ENCODE results near the gene WARS2. TPM values are rescaled to one million over a fixed set of nuclear protein-coding genes. Genes with fewer than 3 reads are reported as not detected.
"Not testable (repeated sequence)": the region's sequence is repeated elsewhere in the genome, so short reads cannot be mapped to it uniquely, and the experiment has no call there.

The WARS2 gene
- total RNA-seq, 2 donors from 2014 or later: 9.9 to 11.8 TPM

DNA sequence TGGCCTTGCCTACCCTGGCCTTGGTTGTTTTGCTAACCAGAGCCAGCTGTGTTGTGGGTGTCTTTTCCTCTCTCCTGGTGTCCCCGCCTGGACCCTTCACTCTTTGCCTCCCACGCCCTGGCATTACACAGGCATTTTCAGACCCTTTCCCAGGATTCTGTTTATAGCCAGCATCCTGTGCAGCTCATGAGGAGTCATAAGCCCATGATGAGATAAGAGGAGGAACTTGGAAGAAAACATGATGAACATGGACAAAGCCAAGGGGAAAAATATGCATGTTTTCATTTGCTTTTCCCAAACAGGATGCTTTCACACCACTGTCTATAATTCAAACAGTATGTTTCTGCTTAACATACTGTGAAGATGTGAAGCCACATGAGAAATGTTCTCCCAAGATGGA is 18.7 kb upstream of the WARS2 start:
- Mint-ChIP-seq H3K4me1 (peaks cover 2% of the 10 kb centered on the region), H3K9me3 (peaks cover 37% of the 10 kb centered on the region), H3K27me3 (ENCODE audit: insufficient read depth) (no peaks in the 10 kb centered on the region), H3K4me3 (no peak overlapping the region), H3K27ac (no peak overlapping the region), H3K36me3 (ENCODE audit: low read depth) (peaks cover 61% of the 10 kb centered on the region)
- Histone ChIP-seq H3K27ac (ENCODE audit: low read depth, low read length) (no peak overlapping the region), H3K36me3 (ENCODE audit: control insufficient read depth, insufficient read depth, low read length) (peaks cover 17% of the 10 kb centered on the region), H3K9me3 (ENCODE audit: control insufficient read depth, low read length) (peaks cover 12% of the 10 kb centered on the region), H3K4me3 (ENCODE audit: low read length) (no peak overlapping the region), H3K9ac (ENCODE audit: extremely low read depth, low read length, poor library complexity, severe bottlenecking) (no peak overlapping the region), H3K4me1 (ENCODE audit: control insufficient read depth, insufficient read depth, low read length) (no peaks in the 10 kb centered on the region), H3K27me3 (ENCODE audit: control insufficient read depth, insufficient read depth, low read length, poor library complexity, severe bottlenecking) (no peaks in the 10 kb centered on the region)
- 96% methylated on average over 2 of the region's 2 CpGs; no CpG with 5 or more reads in 1 of the 2 experiments for WGBS, 2 experiments (ENCODE audit: insufficient coverage in 1 of 2, insufficient read length in 1 of 2)
- TF ChIP-seq, protein P1, sequence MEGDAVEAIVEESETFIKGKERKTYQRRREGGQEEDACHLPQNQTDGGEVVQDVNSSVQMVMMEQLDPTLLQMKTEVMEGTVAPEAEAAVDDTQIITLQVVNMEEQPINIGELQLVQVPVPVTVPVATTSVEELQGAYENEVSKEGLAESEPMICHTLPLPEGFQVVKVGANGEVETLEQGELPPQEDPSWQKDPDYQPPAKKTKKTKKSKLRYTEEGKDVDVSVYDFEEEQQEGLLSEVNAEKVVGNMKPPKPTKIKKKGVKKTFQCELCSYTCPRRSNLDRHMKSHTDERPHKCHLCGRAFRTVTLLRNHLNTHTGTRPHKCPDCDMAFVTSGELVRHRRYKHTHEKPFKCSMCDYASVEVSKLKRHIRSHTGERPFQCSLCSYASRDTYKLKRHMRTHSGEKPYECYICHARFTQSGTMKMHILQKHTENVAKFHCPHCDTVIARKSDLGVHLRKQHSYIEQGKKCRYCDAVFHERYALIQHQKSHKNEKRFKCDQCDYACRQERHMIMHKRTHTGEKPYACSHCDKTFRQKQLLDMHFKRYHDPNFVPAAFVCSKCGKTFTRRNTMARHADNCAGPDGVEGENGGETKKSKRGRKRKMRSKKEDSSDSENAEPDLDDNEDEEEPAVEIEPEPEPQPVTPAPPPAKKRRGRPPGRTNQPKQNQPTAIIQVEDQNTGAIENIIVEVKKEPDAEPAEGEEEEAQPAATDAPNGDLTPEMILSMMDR (conservative IDR thresholded peaks at IDR 0.05): no peak
- no peak for DNase-seq

GRCh38 chr1:119156761-119157160 is 16.3 kb upstream of the WARS2 start:
- peaks cover 46% of the 10 kb centered on the region for H3K9me3 Mint-ChIP-seq
- not testable (repeated sequence) for H3K4me3 ChIP-seq (ENCODE audit: low read length); H3K4me1 ChIP-seq (ENCODE audit: control insufficient read depth, insufficient read depth, low read length); DNase-seq; H3K27ac Mint-ChIP-seq; H3K4me3 Mint-ChIP-seq; H3K27me3 Mint-ChIP-seq (ENCODE audit: insufficient read depth); H3K4me1 Mint-ChIP-seq; H3K9ac ChIP-seq (ENCODE audit: extremely low read depth, low read length, poor library complexity, severe bottlenecking); H3K27me3 ChIP-seq (ENCODE audit: control insufficient read depth, insufficient read depth, low read length, poor library complexity, severe bottlenecking); H3K27ac ChIP-seq (ENCODE audit: low read depth, low read length)
- peaks cover 68% of the 10 kb centered on the region for H3K36me3 Mint-ChIP-seq (ENCODE audit: low read depth)
- H3K9me3 ChIP-seq (ENCODE audit: control insufficient read depth, low read length): peaks cover 12% of the 10 kb centered on the region
- peaks cover 17% of the 10 kb centered on the region for H3K36me3 ChIP-seq (ENCODE audit: control insufficient read depth, insufficient read depth, low read length)
- WGBS, 2 experiments (ENCODE audit: insufficient coverage in 1 of 2, insufficient read length in 1 of 2): 80 to 91% methylated on average over 1 to 6 of the region's 6 CpGs

DNA sequence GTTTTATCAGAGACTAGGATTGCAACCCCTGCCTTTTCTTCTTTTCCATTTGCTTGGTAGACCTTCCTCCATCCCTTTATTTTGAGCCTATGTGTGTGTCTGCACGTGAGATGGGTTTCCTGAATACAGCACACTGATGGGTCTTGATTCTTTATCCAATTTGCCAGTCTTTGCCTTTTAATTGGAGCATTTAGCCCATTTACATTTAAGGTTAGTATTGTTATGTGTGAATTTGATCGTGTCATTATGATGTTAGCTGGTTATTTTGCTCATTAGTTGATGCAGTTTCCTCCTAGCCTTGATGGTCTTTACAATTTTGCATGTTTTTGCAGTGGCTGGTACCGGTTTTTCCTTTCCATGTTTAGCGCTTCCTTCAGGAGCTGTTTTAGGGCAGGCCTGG is 14.6 kb upstream of the WARS2 start:
- DNase-seq; H3K27me3 ChIP-seq (ENCODE audit: control insufficient read depth, insufficient read depth, low read length, poor library complexity, severe bottlenecking); H3K4me1 ChIP-seq (ENCODE audit: control insufficient read depth, insufficient read depth, low read length); H3K4me3 Mint-ChIP-seq; H3K9ac ChIP-seq (ENCODE audit: extremely low read depth, low read length, poor library complexity, severe bottlenecking); H3K4me1 Mint-ChIP-seq; H3K27me3 Mint-ChIP-seq (ENCODE audit: insufficient read depth); H3K27ac ChIP-seq (ENCODE audit: low read depth, low read length); H3K4me3 ChIP-seq (ENCODE audit: low read length); H3K27ac Mint-ChIP-seq: not testable (repeated sequence)
- Mint-ChIP-seq H3K9me3 (peaks cover 46% of the 10 kb centered on the region), H3K36me3 (ENCODE audit: low read depth) (peaks cover 75% of the 10 kb centered on the region)
- peaks cover 12% of the 10 kb centered on the region for H3K9me3 ChIP-seq (ENCODE audit: control insufficient read depth, low read length)
- peaks cover 17% of the 10 kb centered on the region for H3K36me3 ChIP-seq (ENCODE audit: control insufficient read depth, insufficient read depth, low read length)
- WGBS, 2 experiments (ENCODE audit: insufficient coverage in 1 of 2, insufficient read length in 1 of 2): 98 to 100% methylated on average over 1 to 4 of the region's 4 CpGs

DNA sequence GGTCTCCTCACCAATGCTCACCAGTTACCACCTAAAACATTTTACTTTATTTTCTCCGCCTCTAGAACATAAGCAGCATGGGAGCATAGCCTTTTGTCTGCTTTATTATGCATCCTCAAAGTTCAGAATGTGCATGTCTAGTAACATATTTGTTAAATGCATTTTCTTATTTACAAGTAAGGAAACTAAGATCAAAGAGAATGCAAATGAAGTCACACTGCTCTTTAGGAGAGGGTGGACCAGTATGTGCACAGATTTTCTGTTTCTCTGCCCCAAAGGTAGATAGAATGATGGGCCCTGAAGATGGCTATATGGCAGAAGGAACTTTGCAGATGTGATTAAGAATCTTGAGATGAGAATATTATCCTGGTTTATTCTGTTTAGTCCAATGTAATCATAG is 9.7 kb upstream of the WARS2 start:
- H3K9me3 Mint-ChIP-seq: peaks cover 15% of the 10 kb centered on the region
- no peaks in the 10 kb centered on the region for H3K4me1 Mint-ChIP-seq
- H3K27ac ChIP-seq (ENCODE audit: low read depth, low read length): no peak overlapping the region
- no peak for DNase-seq
- H3K36me3 Mint-ChIP-seq (ENCODE audit: low read depth): peaks cover 42% of the 10 kb centered on the region
- H3K9ac ChIP-seq (ENCODE audit: extremely low read depth, low read length, poor library complexity, severe bottlenecking): no peak overlapping the region
- H3K4me3 Mint-ChIP-seq: no peak overlapping the region
- no peaks in the 10 kb centered on the region for H3K27me3 ChIP-seq (ENCODE audit: control insufficient read depth, insufficient read depth, low read length, poor library complexity, severe bottlenecking)
- no peaks in the 10 kb centered on the region for H3K9me3 ChIP-seq (ENCODE audit: control insufficient read depth, low read length)
- no peaks in the 10 kb centered on the region for H3K36me3 ChIP-seq (ENCODE audit: control insufficient read depth, insufficient read depth, low read length)
- no peaks in the 10 kb centered on the region for H3K27me3 Mint-ChIP-seq (ENCODE audit: insufficient read depth)
- H3K27ac Mint-ChIP-seq: no peak overlapping the region
- WGBS, 2 experiments (ENCODE audit: insufficient coverage in 1 of 2, insufficient read length in 1 of 2): 96% methylated on average over 1 of the region's 1 CpG; no CpG with 5 or more reads in 1 of the 2 experiments
- TF ChIP-seq, protein P1 (conservative IDR thresholded peaks at IDR 0.05): no peak
- H3K4me1 ChIP-seq (ENCODE audit: control insufficient read depth, insufficient read depth, low read length): peaks cover 6% of the 10 kb centered on the region
- H3K4me3 ChIP-seq (ENCODE audit: low read length): no peak overlapping the region
